H1 (cell line): ENCODE data around the gene RIPOR1. TPM values are rescaled to one million over a fixed set of nuclear protein-coding genes. Genes with fewer than 3 reads are reported as not detected.

Source experiments
- CEBPB ChIP-seq: IDR thresholded peaks from 2 replicates; pipeline ENCODE4 v1.6.1; 2012; ENCODE audit warnings: low read depth, low read length
- EZH2 ChIP-seq: fragments of 200-600 bp; sonication (generic); IDR thresholded peaks from 2 replicates; pipeline ENCODE4 v1.7.1; 2012; ENCODE audit warnings: low read depth, mild to moderate bottlenecking, moderate library complexity, low read length, inconsistent platforms; ENCODE audit not compliant: severe bottlenecking
- FOSL1 ChIP-seq: IDR thresholded peaks from 2 replicates; pipeline ENCODE4 v1.6.1; 2011; ENCODE audit warnings: mild to moderate bottlenecking, low read depth, low read length, moderate library complexity; ENCODE audit not compliant: insufficient read depth
- JUND ChIP-seq: IDR thresholded peaks from 2 replicates; pipeline ENCODE4 v1.6.1; 2011; ENCODE audit warnings: mild to moderate bottlenecking, improper control_type of control experiment, low read length
- KDM1A ChIP-seq: fragments of 200-600, 300-600 bp; sonication (generic); IDR thresholded peaks from 2 replicates; pipeline ENCODE4 v1.7.1; 2016; ENCODE audit warnings: mild to moderate bottlenecking, low read length, borderline replicate concordance
- NRF1 ChIP-seq: IDR thresholded peaks from 2 replicates; pipeline ENCODE4 v1.6.1; 2011; ENCODE audit warnings: mild to moderate bottlenecking, low read depth, low read length, improper control_type of control experiment
- SIN3A ChIP-seq, 2 experiments: IDR thresholded peaks in 1 of 2; conservative IDR thresholded peaks in 1 of 2; 2 replicates each; pipeline ENCODE4 v1.6.1; 2011 to 2012; ENCODE audit warnings: low read length in 2 of 2, improper control_type of control experiment in 1 of 2, low read depth in 1 of 2, mild to moderate bottlenecking in 1 of 2
- TAF7 ChIP-seq: optimal IDR thresholded peaks from 2 replicates; pipeline ENCODE3; 2011; ENCODE audit warnings: low read depth, mild to moderate bottlenecking, inconsistent platforms, low read length, moderate library complexity, borderline replicate concordance
- YY1 ChIP-seq: IDR thresholded peaks from 2 replicates; pipeline ENCODE4 v1.6.1; 2011; ENCODE audit warnings: low read depth, mild to moderate bottlenecking, low read length
- polyA plus RNA-seq, 7 experiments: library from polyadenylated mRNA; depleted of rRNA in 3 of 7; stranded (reverse) in 5 of 7; unstranded in 2 of 7; fragments of >200 nt in 5 of 7; fragments of 200-250 nt in 2 of 7; gene quantifications; 1 replicate in 5 of 7; 2 replicates in 1 of 7; 4 replicates in 1 of 7; pipeline versions ENCODE4 v1.2.1 to v1.2.3, GENCODE V29; 2011 to 2013; ENCODE audit warnings: missing spikeins in 2 of 7, mixed read lengths in 2 of 7
- total RNA-seq: library from RNA; stranded (reverse); fragmentation: NEBNext Ultra II Directional; extraction: Animal tissue kit (Norgen Biotek cat#: 25700); gene quantifications from 2 replicates; pipeline ENCODE4 v1.2.1, GENCODE V29; 2021
- TF ChIP-seq, protein P1 (sequence below): fragments of 300-600 bp; sonication (generic); IDR thresholded peaks from 2 replicates; pipeline ENCODE4 v1.7.1; 2012; ENCODE audit warnings: low read length, moderate library complexity, mild to moderate bottlenecking, inconsistent platforms; ENCODE audit not compliant: insufficient replicate concordance

Gene RIPOR1
- total and polyA plus RNA-seq, 2 of the 8 experiments (the other 6 are each of a cell fraction or from before 2014, with no cell fraction given) = 2.7 to 10.1 TPM

DNA sequence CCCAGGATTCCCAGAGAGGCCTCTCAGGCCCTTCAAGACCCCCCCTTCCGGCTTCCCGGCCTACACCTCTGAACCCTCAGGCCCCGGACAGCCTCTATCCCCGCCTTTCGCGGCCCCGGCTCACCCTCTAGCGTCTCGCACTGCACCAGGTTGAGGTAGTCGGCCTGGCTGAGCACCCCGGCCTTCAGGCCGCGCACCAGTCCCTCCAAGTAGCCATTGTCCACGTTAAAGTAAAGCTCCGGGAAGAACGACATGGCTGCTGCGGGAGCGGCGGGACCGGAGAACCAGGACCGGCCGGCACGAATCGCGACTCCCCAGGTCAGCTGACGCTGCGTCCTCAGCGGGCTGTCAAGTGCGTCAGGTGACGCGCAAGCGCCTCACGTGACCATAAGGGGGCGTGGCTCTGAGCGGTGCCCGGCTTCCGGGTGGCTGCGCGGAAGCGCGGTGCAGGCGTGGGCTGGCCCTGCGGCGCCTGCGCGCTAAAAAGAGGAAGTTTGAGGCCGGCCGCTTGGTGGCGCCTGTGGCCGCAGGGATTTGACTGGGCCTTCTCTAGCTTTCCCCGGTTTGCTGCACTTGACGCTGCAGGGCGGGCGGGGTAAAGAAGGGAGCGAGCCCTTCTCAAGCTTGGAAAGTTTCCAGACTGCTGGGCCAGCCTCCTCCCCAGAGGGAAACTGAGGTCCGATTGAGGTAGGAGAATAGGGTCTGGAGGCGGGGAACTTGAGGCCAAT, 47.6 kb upstream of the RIPOR1 start, which contains the start of gene ATP6V0D1 (continued):
- TF ChIP-seq, protein P1, sequence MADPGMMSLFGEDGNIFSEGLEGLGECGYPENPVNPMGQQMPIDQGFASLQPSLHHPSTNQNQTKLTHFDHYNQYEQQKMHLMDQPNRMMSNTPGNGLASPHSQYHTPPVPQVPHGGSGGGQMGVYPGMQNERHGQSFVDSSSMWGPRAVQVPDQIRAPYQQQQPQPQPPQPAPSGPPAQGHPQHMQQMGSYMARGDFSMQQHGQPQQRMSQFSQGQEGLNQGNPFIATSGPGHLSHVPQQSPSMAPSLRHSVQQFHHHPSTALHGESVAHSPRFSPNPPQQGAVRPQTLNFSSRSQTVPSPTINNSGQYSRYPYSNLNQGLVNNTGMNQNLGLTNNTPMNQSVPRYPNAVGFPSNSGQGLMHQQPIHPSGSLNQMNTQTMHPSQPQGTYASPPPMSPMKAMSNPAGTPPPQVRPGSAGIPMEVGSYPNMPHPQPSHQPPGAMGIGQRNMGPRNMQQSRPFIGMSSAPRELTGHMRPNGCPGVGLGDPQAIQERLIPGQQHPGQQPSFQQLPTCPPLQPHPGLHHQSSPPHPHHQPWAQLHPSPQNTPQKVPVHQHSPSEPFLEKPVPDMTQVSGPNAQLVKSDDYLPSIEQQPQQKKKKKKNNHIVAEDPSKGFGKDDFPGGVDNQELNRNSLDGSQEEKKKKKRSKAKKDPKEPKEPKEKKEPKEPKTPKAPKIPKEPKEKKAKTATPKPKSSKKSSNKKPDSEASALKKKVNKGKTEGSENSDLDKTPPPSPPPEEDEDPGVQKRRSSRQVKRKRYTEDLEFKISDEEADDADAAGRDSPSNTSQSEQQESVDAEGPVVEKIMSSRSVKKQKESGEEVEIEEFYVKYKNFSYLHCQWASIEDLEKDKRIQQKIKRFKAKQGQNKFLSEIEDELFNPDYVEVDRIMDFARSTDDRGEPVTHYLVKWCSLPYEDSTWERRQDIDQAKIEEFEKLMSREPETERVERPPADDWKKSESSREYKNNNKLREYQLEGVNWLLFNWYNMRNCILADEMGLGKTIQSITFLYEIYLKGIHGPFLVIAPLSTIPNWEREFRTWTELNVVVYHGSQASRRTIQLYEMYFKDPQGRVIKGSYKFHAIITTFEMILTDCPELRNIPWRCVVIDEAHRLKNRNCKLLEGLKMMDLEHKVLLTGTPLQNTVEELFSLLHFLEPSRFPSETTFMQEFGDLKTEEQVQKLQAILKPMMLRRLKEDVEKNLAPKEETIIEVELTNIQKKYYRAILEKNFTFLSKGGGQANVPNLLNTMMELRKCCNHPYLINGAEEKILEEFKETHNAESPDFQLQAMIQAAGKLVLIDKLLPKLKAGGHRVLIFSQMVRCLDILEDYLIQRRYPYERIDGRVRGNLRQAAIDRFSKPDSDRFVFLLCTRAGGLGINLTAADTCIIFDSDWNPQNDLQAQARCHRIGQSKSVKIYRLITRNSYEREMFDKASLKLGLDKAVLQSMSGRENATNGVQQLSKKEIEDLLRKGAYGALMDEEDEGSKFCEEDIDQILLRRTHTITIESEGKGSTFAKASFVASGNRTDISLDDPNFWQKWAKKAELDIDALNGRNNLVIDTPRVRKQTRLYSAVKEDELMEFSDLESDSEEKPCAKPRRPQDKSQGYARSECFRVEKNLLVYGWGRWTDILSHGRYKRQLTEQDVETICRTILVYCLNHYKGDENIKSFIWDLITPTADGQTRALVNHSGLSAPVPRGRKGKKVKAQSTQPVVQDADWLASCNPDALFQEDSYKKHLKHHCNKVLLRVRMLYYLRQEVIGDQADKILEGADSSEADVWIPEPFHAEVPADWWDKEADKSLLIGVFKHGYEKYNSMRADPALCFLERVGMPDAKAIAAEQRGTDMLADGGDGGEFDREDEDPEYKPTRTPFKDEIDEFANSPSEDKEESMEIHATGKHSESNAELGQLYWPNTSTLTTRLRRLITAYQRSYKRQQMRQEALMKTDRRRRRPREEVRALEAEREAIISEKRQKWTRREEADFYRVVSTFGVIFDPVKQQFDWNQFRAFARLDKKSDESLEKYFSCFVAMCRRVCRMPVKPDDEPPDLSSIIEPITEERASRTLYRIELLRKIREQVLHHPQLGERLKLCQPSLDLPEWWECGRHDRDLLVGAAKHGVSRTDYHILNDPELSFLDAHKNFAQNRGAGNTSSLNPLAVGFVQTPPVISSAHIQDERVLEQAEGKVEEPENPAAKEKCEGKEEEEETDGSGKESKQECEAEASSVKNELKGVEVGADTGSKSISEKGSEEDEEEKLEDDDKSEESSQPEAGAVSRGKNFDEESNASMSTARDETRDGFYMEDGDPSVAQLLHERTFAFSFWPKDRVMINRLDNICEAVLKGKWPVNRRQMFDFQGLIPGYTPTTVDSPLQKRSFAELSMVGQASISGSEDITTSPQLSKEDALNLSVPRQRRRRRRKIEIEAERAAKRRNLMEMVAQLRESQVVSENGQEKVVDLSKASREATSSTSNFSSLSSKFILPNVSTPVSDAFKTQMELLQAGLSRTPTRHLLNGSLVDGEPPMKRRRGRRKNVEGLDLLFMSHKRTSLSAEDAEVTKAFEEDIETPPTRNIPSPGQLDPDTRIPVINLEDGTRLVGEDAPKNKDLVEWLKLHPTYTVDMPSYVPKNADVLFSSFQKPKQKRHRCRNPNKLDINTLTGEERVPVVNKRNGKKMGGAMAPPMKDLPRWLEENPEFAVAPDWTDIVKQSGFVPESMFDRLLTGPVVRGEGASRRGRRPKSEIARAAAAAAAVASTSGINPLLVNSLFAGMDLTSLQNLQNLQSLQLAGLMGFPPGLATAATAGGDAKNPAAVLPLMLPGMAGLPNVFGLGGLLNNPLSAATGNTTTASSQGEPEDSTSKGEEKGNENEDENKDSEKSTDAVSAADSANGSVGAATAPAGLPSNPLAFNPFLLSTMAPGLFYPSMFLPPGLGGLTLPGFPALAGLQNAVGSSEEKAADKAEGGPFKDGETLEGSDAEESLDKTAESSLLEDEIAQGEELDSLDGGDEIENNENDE = no peak
- TF ChIP-seq YY1 (peak; percentile 60; the same call in 1 of the 2 replicates), EZH2 (no peak), JUND (no peak), FOSL1 (no peak; the same call in 1 of the 2 replicates), KDM1A (no peak), NRF1 (peak; percentile 64), SIN3A (conservative IDR thresholded peaks at IDR 0.05 in 1 of 2, IDR thresholded peaks at IDR 0.05 in 1 of 2; ENCODE audit: low read depth in 1 of 2, low read length in 2 of 2) (peak; percentile 99 to 100), TAF7 (no peak), CEBPB (no peak)
